Heart left ventricle (tissue), 16 donors: ENCODE data around the gene PER1. TPM values are rescaled to one million over a fixed set of nuclear protein-coding genes. Genes with fewer than 3 reads are reported as not detected.
A peak's percentile ranks its signal among the peaks of the same experiment; 100 is the strongest.

ENCODE experiments used
- ATAC-seq, 4 donors: fragments of 200-7000 bp; cut with Tn5 transposase; one replicate each; pipeline ENCODE4 v1.9.1; 2020 to 2022; ENCODE audit warnings: moderate library complexity in 4 of 4, mild to moderate bottlenecking in 3 of 4, moderate number of reproducible peaks in 1 of 4
- DNase-seq, 5 donors: peaks; one replicate each; pipeline ENCODE4 v3.0.0-alpha.2; 2020
- H3K27ac ChIP-seq, 12 donors: fragments of 200-600 bp; sonication (generic) in 4 of 12; one replicate each; pipeline versions ENCODE4 v1.5.0 to v1.8.0; 2016 to 2022; ENCODE audit warnings: mild to moderate bottlenecking in 2 of 12
- H3K27me3 ChIP-seq, 9 donors: fragments of 200-600 bp; sonication (generic) in 2 of 9; one replicate each; pipeline versions ENCODE4 v1.5.1 to v1.8.0; 2016 to 2022; ENCODE audit warnings: mild to moderate bottlenecking in 3 of 9
- H3K36me3 ChIP-seq, 9 donors: fragments of 200-600 bp; sonication (generic) in 2 of 9; one replicate each; pipeline versions ENCODE4 v1.5.0 to v1.8.0; 2018 to 2022; ENCODE audit warnings: mild to moderate bottlenecking in 2 of 9
- H3K4me1 ChIP-seq, 12 donors: fragments of 200-600 bp; sonication (generic) in 4 of 12; one replicate each; pipeline versions ENCODE4 v1.5.0 to v1.8.0; 2016 to 2022; ENCODE audit warnings: mild to moderate bottlenecking in 3 of 12
- H3K4me3 ChIP-seq, 12 donors: fragments of 200-600 bp; sonication (generic) in 4 of 12; one replicate each; pipeline versions ENCODE4 v1.5.0 to v1.8.0; 2017 to 2022; ENCODE audit warnings: mild to moderate bottlenecking in 9 of 12, moderate library complexity in 4 of 12
- H3K9me3 ChIP-seq, 12 donors: fragments of 200-600 bp; sonication (generic) in 4 of 12; one replicate each; pipeline versions ENCODE4 v1.5.0 to v1.8.0; 2016 to 2022; ENCODE audit warnings: mild to moderate bottlenecking in 1 of 12
- POLR2A ChIP-seq, 2 donors: fragments of 450-650 bp; IDR thresholded peaks; one replicate each; pipeline ENCODE4 v1.6.1; 2017; ENCODE audit warnings: antibody characterized with exemption in 2 of 2, mild to moderate bottlenecking in 2 of 2, moderate library complexity in 2 of 2
- WGBS, 4 donors: extraction: QIAGEN DNeasy Blood & Tissue Kit in 2 of 4; methylation state at CpG; one replicate each; pipeline versions ENCODE4 v1.1.5 to v1.1.7; 2013 to 2018; 5-methylcytosine and 5-hydroxymethylcytosine counted together
- intact Hi-C, 10 donors: fragments of 100-400 bp; cut with DNase I; formaldehyde crosslinking; loops; one replicate each; pipeline versions ENCODE4 v1.11.1 to v1.14.2; 2022
- microRNA counts, 2 donors: library from miRNA; unstranded; fragments of <30 nt; microRNA quantifications; one replicate each; lab custom pipeline; 2016
- microRNA-seq, 4 donors: library from miRNA; unstranded; fragments of <30 nt; microRNA quantifications; one replicate each; pipeline versions ENCODE4 to v1.2.0, GENCODE V29; 2017 to 2020
- polyA plus RNA-seq, 2 donors: library from polyadenylated mRNA; stranded (reverse); fragments of 200-250 nt; gene quantifications; one replicate each; pipeline ENCODE4 v1.2.3, GENCODE V29; 2013
- total RNA-seq, 9 donors: library from RNA; depleted of rRNA in 2 of 9; stranded (reverse); fragments of >200 nt in 2 of 9; fragmentation: NEBNext Ultra II Directional in 3 of 9; extraction: Animal tissue kit (Norgen Biotek cat#: 25700) in 3 of 9; gene quantifications; one replicate each; pipeline versions ENCODE4 v1.1.0 to v1.2.4, GENCODE V29; 2016 to 2023
- TF ChIP-seq, protein P1 (sequence below), 12 donors: fragments of 200-600 bp; sonication (generic) in 4 of 12; IDR thresholded peaks; one replicate each; pipeline versions ENCODE4 v1.5.0 to v1.8.0; 2018 to 2022; ENCODE audit warnings: antibody characterized with exemption in 12 of 12, mild to moderate bottlenecking in 5 of 12
- donor health status: ischemic (EF 13 %, LVEDD 7.1; RV severe dilation, severe dysfunction).
- donor health status: healthy with polysubstance abuse.
- donor health status: DM: no; HTN: yes; CAD: no.
- donor health status: DM: no; HTN: no; CAD: no.
- donor health status: ischemic (EF 25% LVEDD 6.9; RV normal size, moderate dysfunction).
- donor health status: ischemic (EF 25% LVEDD 5.7; RV mildly dilated, moderate dysfunction).
- donor health status: healthy.
- donor health status: DM: yes; HTN: yes; CAD: no.
- donor health status: ischemic (EF 35%, LVEDD 5.7; RV mildly dilated, moderate dysfunction).
- donor health status: nonischemic (EF 11% LVEDD 7.7; RV severe dilation, severe dysfunction).
- donor health status: DM: yes; HTN: yes; CAD: no.
- donor health status: PGD.
- donor health status: ischemic (EF 29% LVEDD 5.4; RV normal size, mild dysfunction).
- donor health status: nonischemic (EF 23%, LVEDD 6.1; RV moderate dilation, normal function).

Gene PER1
- total and polyA plus RNA-seq, 11 donors = 40.2 to 164 (median 92.1) TPM

DNA sequence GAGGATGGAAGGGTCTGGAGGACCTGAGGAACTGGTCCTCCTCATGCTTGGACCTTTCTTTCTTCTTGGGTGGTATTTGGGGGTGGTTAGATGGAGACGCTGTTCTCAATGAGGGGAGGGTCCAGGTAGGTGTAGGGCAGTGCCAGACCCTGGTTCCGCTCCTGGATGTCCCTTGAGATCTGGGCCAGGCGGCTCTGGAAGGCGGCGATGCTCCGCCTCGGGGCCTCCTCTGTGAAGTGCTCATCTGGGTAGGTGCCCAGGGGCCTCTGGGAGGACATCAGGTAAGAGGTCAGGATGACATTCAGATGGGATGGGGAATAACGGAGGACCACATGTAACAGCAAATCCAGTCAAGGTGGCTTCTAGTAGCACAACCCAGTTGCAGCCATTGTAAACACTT, 55.7 kb downstream of the PER1 start:
- H3K4me3 ChIP-seq = no peak overlapping the region
- peaks cover 0 to 44% (median 5%) of the 10 kb centered on the region in 9 donors for H3K27me3 ChIP-seq
- no peak overlapping the region for H3K27ac ChIP-seq
- H3K36me3 ChIP-seq = no peaks in the 10 kb centered on the region
- H3K9me3 ChIP-seq = no peaks in the 10 kb centered on the region
- ATAC-seq (no peak), DNase-seq (no peak)
- TF ChIP-seq POLR2A (IDR thresholded peaks at IDR 0.05) = no peak
- TF ChIP-seq, protein P1, sequence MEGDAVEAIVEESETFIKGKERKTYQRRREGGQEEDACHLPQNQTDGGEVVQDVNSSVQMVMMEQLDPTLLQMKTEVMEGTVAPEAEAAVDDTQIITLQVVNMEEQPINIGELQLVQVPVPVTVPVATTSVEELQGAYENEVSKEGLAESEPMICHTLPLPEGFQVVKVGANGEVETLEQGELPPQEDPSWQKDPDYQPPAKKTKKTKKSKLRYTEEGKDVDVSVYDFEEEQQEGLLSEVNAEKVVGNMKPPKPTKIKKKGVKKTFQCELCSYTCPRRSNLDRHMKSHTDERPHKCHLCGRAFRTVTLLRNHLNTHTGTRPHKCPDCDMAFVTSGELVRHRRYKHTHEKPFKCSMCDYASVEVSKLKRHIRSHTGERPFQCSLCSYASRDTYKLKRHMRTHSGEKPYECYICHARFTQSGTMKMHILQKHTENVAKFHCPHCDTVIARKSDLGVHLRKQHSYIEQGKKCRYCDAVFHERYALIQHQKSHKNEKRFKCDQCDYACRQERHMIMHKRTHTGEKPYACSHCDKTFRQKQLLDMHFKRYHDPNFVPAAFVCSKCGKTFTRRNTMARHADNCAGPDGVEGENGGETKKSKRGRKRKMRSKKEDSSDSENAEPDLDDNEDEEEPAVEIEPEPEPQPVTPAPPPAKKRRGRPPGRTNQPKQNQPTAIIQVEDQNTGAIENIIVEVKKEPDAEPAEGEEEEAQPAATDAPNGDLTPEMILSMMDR (IDR thresholded peaks at IDR 0.05) = no peak
- intact Hi-C loops = loop anchor here in 1 of 10 donors (10.0 kb wide), 1 partner anchor 198 kb away; the partner anchor contains the start of gene SLC25A35
- H3K4me1 ChIP-seq = no peaks in the 10 kb centered on the region
- 88 to 93% (median 89%) methylated on average over 8 of the region's 8 CpGs for WGBS, 4 donors

DNA sequence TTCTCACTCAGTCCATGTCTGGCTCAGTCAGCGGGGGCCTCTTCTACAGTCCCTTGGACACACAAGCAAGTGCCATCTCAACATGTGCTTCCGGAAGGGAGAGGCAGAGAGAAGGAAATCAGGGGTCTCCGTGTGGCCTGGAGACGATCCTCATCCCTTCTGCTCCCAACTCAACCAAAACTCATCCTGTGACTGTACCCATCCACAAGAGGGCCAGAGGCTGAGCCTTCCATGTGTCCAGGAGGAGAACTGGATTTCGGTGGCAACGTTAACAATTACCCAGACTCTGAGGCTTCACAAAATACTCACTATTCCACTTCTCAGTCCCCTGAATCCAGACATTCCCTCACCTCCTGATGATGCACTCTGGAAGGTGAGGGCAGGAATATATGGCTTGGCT, 56.8 kb downstream of the PER1 start:
- Histone ChIP-seq H3K9me3 (no peaks in the 10 kb centered on the region), H3K27me3 (peaks cover 0 to 50% (median 11%) of the 10 kb centered on the region in 9 donors), H3K36me3 (no peaks in the 10 kb centered on the region), H3K4me1 (no peaks in the 10 kb centered on the region), H3K27ac (no peak overlapping the region), H3K4me3 (no peak overlapping the region)
- intact Hi-C loops = loop anchor here in 1 of 10 donors (10.0 kb wide), 1 partner anchor 199 kb away; the partner anchor contains the start of gene SLC25A35
- WGBS, 4 donors = 58 to 81% (median 75%) methylated on average over 6 of the region's 6 CpGs
- ATAC-seq = no peak
- TF ChIP-seq POLR2A (IDR thresholded peaks at IDR 0.05) = no peak
- no peak for DNase-seq

DNA sequence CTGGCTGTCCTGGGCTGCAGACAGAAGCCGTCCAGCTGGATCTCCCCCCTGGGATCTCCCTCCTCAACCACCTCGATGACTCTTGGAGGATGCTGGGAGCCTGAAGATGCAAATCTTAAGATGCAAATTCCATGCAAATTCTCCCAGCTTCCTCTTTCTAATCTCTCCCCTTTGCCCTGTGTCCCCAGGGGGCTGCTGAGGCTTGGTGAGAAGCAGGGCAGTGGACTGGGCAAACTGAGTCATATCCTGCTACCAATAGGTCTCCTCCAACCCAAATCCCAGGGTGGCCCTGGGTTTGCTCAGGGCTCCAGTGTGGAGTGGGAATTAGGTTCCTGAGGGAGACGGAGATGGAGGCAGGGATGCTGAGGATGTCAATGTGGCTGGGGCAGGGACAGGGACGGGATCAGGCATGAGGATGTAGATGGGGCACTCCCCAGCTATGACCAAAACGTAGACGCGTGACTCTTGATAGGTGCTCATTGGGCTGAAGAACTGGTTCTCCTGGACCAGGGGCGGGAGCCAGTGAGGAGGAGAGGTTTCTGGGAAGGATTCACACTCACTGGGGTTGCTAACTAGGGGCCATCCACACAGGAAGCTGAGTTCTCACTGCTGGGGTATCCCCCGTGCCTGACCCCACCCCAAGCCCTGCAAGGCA, 61.0 kb downstream of the PER1 start:
- no peak for ATAC-seq
- WGBS, 4 donors = 39 to 53% (median 42%) methylated on average over 9 of the region's 9 CpGs
- Histone ChIP-seq H3K4me3 (no peak overlapping the region), H3K27me3 (peaks cover 0 to 52% (median 14%) of the 10 kb centered on the region in 9 donors), H3K36me3 (no peaks in the 10 kb centered on the region), H3K9me3 (no peaks in the 10 kb centered on the region), H3K4me1 (no peaks in the 10 kb centered on the region), H3K27ac (no peak overlapping the region)
- intact Hi-C loops = loop anchor here in 1 of 10 donors (10.0 kb wide), 1 partner anchor 204 kb away; the partner anchor contains the start of gene SLC25A35
- peak in 1 of 5 donors; percentile 14 for DNase-seq
- TF ChIP-seq POLR2A (IDR thresholded peaks at IDR 0.05) = no peak
- TF ChIP-seq, protein P1 (IDR thresholded peaks at IDR 0.05) = no peak

MicroRNAs within 50 kb of the gene (microRNA counts, 767-probe panel; counts per million panel counts)
- 0 to 71.6 counts per million in 2 donors for microRNA hsa-miR-4521 (lab: Ali Mortazavi, UCI)

Small RNAs within 50 kb of the gene (microRNA-seq; reads per million reads assigned to microRNA genes)
- gene MIR4521 = 0.83 to 52.5 (median 16.4) reads per million in 4 donors
- gene MIR6883 = 0 to 3.9 (median 2.5) reads per million in 4 donors

Other genes starting within 250 kb of the PER1 start
- gene RNF227, start 236.1 kb downstream of the PER1 start, total RNA-seq = 1 to 10 TPM in 5 of 9 donors, under 1 TPM in 4; 0.51 to 4.9 (median 1.1) TPM
- under 1 TPM; 0.79 to 0.88 TPM for gene RNF227, start 236.1 kb downstream of the PER1 start, polyA plus RNA-seq
- gene KCNAB3, start 222.5 kb downstream of the PER1 start, total RNA-seq = 1 to 10 TPM in 2 of 9 donors, under 1 TPM in 5, not detected in 2; 0.19 to 1.7 (median 0.38) TPM
- under 1 TPM; 0.22 to 0.88 TPM for gene KCNAB3, start 222.5 kb downstream of the PER1 start, polyA plus RNA-seq
- gene TRAPPC1, start 220.5 kb downstream of the PER1 start, total RNA-seq = 100 to 1,000 TPM in 6 of 9 donors, 10 to 100 TPM in 3; 60.8 to 170 (median 125) TPM
- gene TRAPPC1, start 220.5 kb downstream of the PER1 start, polyA plus RNA-seq = 100 to 1,000 TPM; 136 to 156 TPM
- 10 to 100 TPM in 4 of 9 donors, 1 to 10 TPM in 5; 7.9 to 19.2 (median 9.7) TPM for gene CNTROB, start 220.2 kb downstream of the PER1 start, total RNA-seq
- 10 to 100 TPM; 11.2 to 15.4 TPM for gene CNTROB, start 220.2 kb downstream of the PER1 start, polyA plus RNA-seq
- not detected for gene GUCY2D, start 149.8 kb downstream of the PER1 start, total RNA-seq
- under 1 TPM in 1 of 2 donors, not detected in 1; 0.04 TPM for gene GUCY2D, start 149.8 kb downstream of the PER1 start, polyA plus RNA-seq
- gene ALOX15B, start 113.3 kb downstream of the PER1 start, total RNA-seq = 1 to 10 TPM in 1 of 9 donors, under 1 TPM in 4, not detected in 4; 0.07 to 2.2 (median 0.18) TPM
- gene ALOX15B, start 113.3 kb downstream of the PER1 start, polyA plus RNA-seq = 1 to 10 TPM in 1 of 2 donors, under 1 TPM in 1; 0.23 to 1.4 TPM
- gene ALOX12B, start 64.7 kb downstream of the PER1 start, total RNA-seq = not detected
- gene ALOX12B, start 64.7 kb downstream of the PER1 start, polyA plus RNA-seq = not detected
- gene ALOXE3, start 33.9 kb downstream of the PER1 start, total RNA-seq = not detected
- gene ALOXE3, start 33.9 kb downstream of the PER1 start, polyA plus RNA-seq = under 1 TPM in 1 of 2 donors, not detected in 1; 0.12 TPM
- under 1 TPM in 4 of 9 donors, not detected in 5; 0.17 to 0.76 (median 0.44) TPM for gene HES7, start 28.3 kb downstream of the PER1 start, total RNA-seq
- under 1 TPM; 0.23 to 0.40 TPM for gene HES7, start 28.3 kb downstream of the PER1 start, polyA plus RNA-seq
- 10 to 100 TPM; 21.5 to 67.2 (median 51.1) TPM for gene VAMP2, start 10.5 kb upstream of the PER1 start, total RNA-seq
- 10 to 100 TPM; 49.0 to 50.6 TPM for gene VAMP2, start 10.5 kb upstream of the PER1 start, polyA plus RNA-seq
- gene TMEM107, start 24.0 kb upstream of the PER1 start, total RNA-seq = 10 to 100 TPM in 3 of 9 donors, 1 to 10 TPM in 6; 5.3 to 16.4 (median 8.4) TPM
- gene TMEM107, start 24.0 kb upstream of the PER1 start, polyA plus RNA-seq = 1 to 10 TPM; 3.8 to 8.9 TPM
- 10 to 100 TPM in 3 of 9 donors, 1 to 10 TPM in 6; 6.1 to 13.5 (median 8.1) TPM for gene BORCS6, start 37.8 kb upstream of the PER1 start, total RNA-seq
- 10 to 100 TPM in 1 of 2 donors, 1 to 10 TPM in 1; 5.1 to 12.9 TPM for gene BORCS6, start 37.8 kb upstream of the PER1 start, polyA plus RNA-seq
- 10 to 100 TPM in 1 of 9 donors, 1 to 10 TPM in 1, under 1 TPM in 3, not detected in 4; 0.23 to 10.3 (median 0.81) TPM for gene AURKB, start 58.2 kb upstream of the PER1 start, total RNA-seq
- gene AURKB, start 58.2 kb upstream of the PER1 start, polyA plus RNA-seq = under 1 TPM in 1 of 2 donors, not detected in 1; 0.47 TPM
- 10 to 100 TPM in 7 of 9 donors, 1 to 10 TPM in 2; 4.6 to 24.4 (median 12.1) TPM for gene CTC1, start 95.7 kb upstream of the PER1 start, total RNA-seq
- 10 to 100 TPM in 1 of 2 donors, 1 to 10 TPM in 1; 7.9 to 13.3 TPM for gene CTC1, start 95.7 kb upstream of the PER1 start, polyA plus RNA-seq
- 10 to 100 TPM in 7 of 9 donors, 1 to 10 TPM in 2; 7.7 to 23.8 (median 14.1) TPM for gene PFAS, start 96.9 kb upstream of the PER1 start, total RNA-seq
- 10 to 100 TPM in 1 of 2 donors, 1 to 10 TPM in 1; 6.1 to 11.8 TPM for gene PFAS, start 96.9 kb upstream of the PER1 start, polyA plus RNA-seq
- gene RANGRF, start 136.3 kb upstream of the PER1 start, total RNA-seq = 10 to 100 TPM; 22.3 to 33.6 (median 27.1) TPM
- 10 to 100 TPM; 36.3 to 54.2 TPM for gene RANGRF, start 136.3 kb upstream of the PER1 start, polyA plus RNA-seq
- 1 to 10 TPM in 8 of 9 donors, under 1 TPM in 1; 0.52 to 7.5 (median 2.1) TPM for gene SLC25A35, start 143.0 kb upstream of the PER1 start, total RNA-seq
- 1 to 10 TPM; 2.2 to 3.9 TPM for gene SLC25A35, start 143.0 kb upstream of the PER1 start, polyA plus RNA-seq
- 10 to 100 TPM; 14.3 to 40.5 (median 18.2) TPM for gene ARHGEF15, start 157.8 kb upstream of the PER1 start, total RNA-seq
- 10 to 100 TPM; 11.9 to 15.8 TPM for gene ARHGEF15, start 157.8 kb upstream of the PER1 start, polyA plus RNA-seq
- not detected for gene ODF4, start 187.4 kb upstream of the PER1 start, total RNA-seq
- gene ODF4, start 187.4 kb upstream of the PER1 start, polyA plus RNA-seq = not detected
- gene RPL26, start 230.8 kb upstream of the PER1 start, total RNA-seq = 1,000 to 10,000 TPM in 8 of 9 donors, 100 to 1,000 TPM in 1; 967 to 1,970 (median 1,265) TPM
- gene RPL26, start 230.8 kb upstream of the PER1 start, polyA plus RNA-seq = 1,000 to 10,000 TPM; 1,139 to 4,104 TPM
- not detected for gene RNF222, start 245.4 kb upstream of the PER1 start, total RNA-seq
- not detected for gene RNF222, start 245.4 kb upstream of the PER1 start, polyA plus RNA-seq